ENCODE measurements around the gene RNU1-2. TPM values are rescaled to one million over a fixed set of nuclear protein-coding genes. Genes with fewer than 3 reads are reported as not detected.
"Not testable (repeated sequence)": the region's sequence is repeated elsewhere in the genome, so short reads cannot be mapped to it uniquely, and the experiment has no call there.

Gene RNU1-2
- total and polyA plus RNA-seq, 2 of the 8 experiments (the other 6 are each of a cell fraction or from before 2014, with no cell fraction given): 145 to 1,303 TPM

- not testable (repeated sequence) for H2AFZ ChIP-seq (ENCODE audit: low read length); H4K8ac ChIP-seq (ENCODE audit: extremely low read depth, insufficient read depth, low read length); H3K27ac ChIP-seq (ENCODE audit: low read depth, low read length); H3K18ac ChIP-seq (ENCODE audit: extremely low read depth, low read length); H3K79me1 ChIP-seq (ENCODE audit: low read depth, low read length); H2BK120ac ChIP-seq (replicated peaks; ENCODE audit: low read depth, low read length); H4K20me1 ChIP-seq (replicated peaks in 1 of 2; ENCODE audit: control insufficient read depth in 1 of 2, insufficient read depth in 2 of 2, low read length in 2 of 2); H3K4me3 ChIP-seq (ENCODE audit: extremely low read depth in 1 of 4, insufficient read depth in 2 of 4, low read depth in 3 of 4, low read length in 4 of 4); H3K9me3 ChIP-seq (ENCODE audit: insufficient read depth in 2 of 2, low read depth in 1 of 2, low read length in 1 of 2); H2BK15ac ChIP-seq (ENCODE audit: low read length); H3K23me2 ChIP-seq (ENCODE audit: low read depth, low read length); H3K23ac ChIP-seq (ENCODE audit: insufficient read length); H3K36me3 ChIP-seq (ENCODE audit: control insufficient read depth in 2 of 4, insufficient read depth in 4 of 4, low read length in 3 of 4); H3K4me2 ChIP-seq (ENCODE audit: insufficient read depth in 1 of 2, low read depth in 2 of 2, low read length in 2 of 2); FAIRE-seq; H4K91ac ChIP-seq (replicated peaks; ENCODE audit: insufficient read length, low read length); H3K9ac ChIP-seq (replicated peaks in 1 of 4; ENCODE audit: extremely low read depth in 1 of 4, low read depth in 3 of 4, low read length in 3 of 4); H2BK5ac ChIP-seq (ENCODE audit: low read depth, low read length); H2AK5ac ChIP-seq (ENCODE audit: low read depth, low read length); H2BK12ac ChIP-seq (ENCODE audit: low read depth, low read length); H3K27me3 ChIP-seq (replicated peaks in 1 of 4; ENCODE audit: control insufficient read depth in 3 of 4, extremely low read depth in 1 of 4, insufficient read depth in 3 of 4, low read length in 3 of 4); DNase-seq (ENCODE audit: low read depth in 1 of 2, low spot score in 2 of 2); H3K14ac ChIP-seq (ENCODE audit: insufficient read length); H3K4ac ChIP-seq (replicated peaks; ENCODE audit: insufficient read length, low read depth, low read length); H2BK20ac ChIP-seq (ENCODE audit: low read length); H3K56ac ChIP-seq (replicated peaks; ENCODE audit: insufficient read length, low read depth, low read length); H4K5ac ChIP-seq (ENCODE audit: insufficient read length, low read depth, low read length)
- peaks cover 0 to 16% of the 10 kb centered on the region in 2 experiments; a peak in 2 of 4 replicates for H3K79me2 ChIP-seq (ENCODE audit: control insufficient read depth in 1 of 2, insufficient read depth in 2 of 2, low read length in 2 of 2)
- POLR2A ChIA-PET (ENCODE audit: partially characterized antibody): interaction anchor here (0.6 to 2.1 kb wide), 3 partner anchors 14 to 42 kb away, joined by 3 to 9 read pairs (median 4); no protein-coding TSS in a partner anchor
- CTCF ChIA-PET (ENCODE audit: partially characterized antibody): interaction anchor here (0.7 to 2.4 kb wide), 4 partner anchors 11 to 298 kb away, joined by 3 to 6 read pairs (median 4); no protein-coding TSS in a partner anchor
- TF ChIP-seq USF2 (IDR thresholded peaks at IDR 0.05; ENCODE audit: low read length): peak; percentile 15; the same call in 1 of the 2 replicates
- 87% methylated on average over 15 of the region's 15 CpGs; no CpG with 5 or more reads in 1 of the 2 experiments for WGBS, 2 experiments (ENCODE audit: extremely low coverage in 1 of 2, insufficient coverage in 1 of 2, insufficient read length in 1 of 2, insufficient replicate concordance in 2 of 2, low coverage in 1 of 2, low lambda C conversion rate in 2 of 2, missing lambda C conversion rate in 1 of 2)
- peaks cover 0 to 30% (median 13%) of the 10 kb centered on the region in 4 experiments; a peak in 6 of 7 replicates for H3K4me1 ChIP-seq (replicated peaks in 1 of 4; ENCODE audit: control insufficient read depth in 3 of 4, insufficient read depth in 4 of 4, low read length in 3 of 4)
Observed at GRCh38 chr1:16918936-16919665, 23.3 kb downstream of the RNU1-2 start.

Data from H1 (cell line).